Fibroblast of lung (primary cell): ENCODE results near the gene SALL3. TPM values are rescaled to one million over a fixed set of nuclear protein-coding genes. Genes with fewer than 3 reads are reported as not detected.

Source experiments
- DNase-seq, 2 donors: peaks; one replicate each; pipeline versions ENCODE4 v3.0.0 to v3.0.0-alpha.2; 2010; ENCODE audit warnings: low read depth in 2 of 2
- H2AFZ ChIP-seq: 2 replicates; pipeline ENCODE4 v1.5.1; 2012; ENCODE audit warnings: low read length, control low read depth, inconsistent platforms
- H3K27ac ChIP-seq: 2 replicates; pipeline ENCODE4 v1.5.1; 2011; ENCODE audit warnings: low read length, control low read depth; ENCODE audit not compliant: insufficient read depth
- H3K27me3 ChIP-seq: 2 replicates; pipeline ENCODE4 v1.5.1; 2011; ENCODE audit warnings: mild to moderate bottlenecking, low read length; ENCODE audit not compliant: control insufficient read depth, insufficient read depth
- H3K36me3 ChIP-seq: 2 replicates; pipeline ENCODE4 v1.5.1; 2011; ENCODE audit warnings: low read length; ENCODE audit not compliant: control insufficient read depth, insufficient read depth
- H3K4me1 ChIP-seq: 2 replicates; pipeline ENCODE4 v1.5.1; 2011; ENCODE audit warnings: low read length; ENCODE audit not compliant: control insufficient read depth, insufficient read depth; ENCODE audit errors: extremely low read depth
- H3K4me2 ChIP-seq: 2 replicates; pipeline ENCODE4 v1.5.1; 2011; ENCODE audit warnings: low read length, control low read depth; ENCODE audit not compliant: insufficient read depth; ENCODE audit errors: extremely low read depth
- H3K4me3 ChIP-seq, 4 experiments: fragments of 200-600 bp in 1 of 4; sonication (generic) in 1 of 4; replicated peaks in 1 of 4; 2 replicates each; pipeline ENCODE4 v1.5.1; 2011 to 2016; ENCODE audit warnings: low read length in 4 of 4, low read depth in 3 of 4, mild to moderate bottlenecking in 3 of 4, control low read depth in 2 of 4, inconsistent platforms in 1 of 4, mixed read lengths in 1 of 4; ENCODE audit not compliant: insufficient read depth in 1 of 4; ENCODE audit errors: control extremely low read depth in 1 of 4
- H3K79me2 ChIP-seq: 2 replicates; pipeline ENCODE4 v1.5.1; 2012; ENCODE audit warnings: mild to moderate bottlenecking, low read length, inconsistent platforms; ENCODE audit not compliant: control insufficient read depth, insufficient read depth
- H3K9ac ChIP-seq: 2 replicates; pipeline ENCODE4 v1.5.1; 2011; ENCODE audit warnings: mild to moderate bottlenecking, low read length, control low read depth; ENCODE audit not compliant: insufficient read depth
- H3K9me3 ChIP-seq: 2 replicates; pipeline ENCODE4 v1.5.1; 2012; ENCODE audit warnings: low read depth, low read length; ENCODE audit not compliant: control insufficient read depth, insufficient read depth
- H4K20me1 ChIP-seq: 2 replicates; pipeline ENCODE4 v1.5.1; 2011; ENCODE audit warnings: low read length; ENCODE audit not compliant: control insufficient read depth, insufficient read depth; ENCODE audit errors: extremely low read depth
- CTCF ChIP-seq, 2 donors: IDR thresholded peaks in 1 of 2; conservative IDR thresholded peaks in 1 of 2; 1 replicate in 1 of 2; 2 replicates in 1 of 2; pipeline ENCODE4 v1.5.1; 2011 to 2012; ENCODE audit warnings: low read length in 2 of 2, control low read depth in 1 of 2, inconsistent platforms in 1 of 2, low read depth in 1 of 2, mild to moderate bottlenecking in 1 of 2
- EZH2 ChIP-seq: IDR thresholded peaks from 2 replicates; pipeline ENCODE4 v1.5.1; 2012; ENCODE audit warnings: low read length, control low read depth, mild to moderate bottlenecking; ENCODE audit errors: missing control alignments
- polyA plus RNA-seq, 2 donors: library from polyadenylated mRNA; depleted of rRNA in 1 of 2; stranded (reverse) in 1 of 2; unstranded in 1 of 2; fragments of >200 nt; gene quantifications; 2 replicates each; pipeline ENCODE4 v1.2.1, GENCODE V29; 2011 to 2012; ENCODE audit warnings: missing spikeins in 1 of 2
- total RNA-seq: library from RNA; depleted of rRNA; stranded (reverse); fragments of >200 nt; gene quantifications from 2 replicates; pipeline ENCODE4 v1.2.1, GENCODE V29; 2014

Gene SALL3
- total and polyA plus RNA-seq, 2 donors (not counting 1 experiment from before 2014, with no cell fraction given) = not detected

- no peak overlapping the region for H3K4me3 ChIP-seq
- no peaks in the 10 kb centered on the region for H3K79me2 ChIP-seq
- H3K4me1 ChIP-seq = no peaks in the 10 kb centered on the region
- no peaks in the 10 kb centered on the region for H3K9me3 ChIP-seq
- H4K20me1 ChIP-seq = no peaks in the 10 kb centered on the region
- no peaks in the 10 kb centered on the region for H3K36me3 ChIP-seq
- no peak for DNase-seq
- H3K4me2 ChIP-seq = no peak overlapping the region
- no peak overlapping the region for H2AFZ ChIP-seq
- no peak for TF ChIP-seq EZH2
- no peak for TF ChIP-seq CTCF (conservative IDR thresholded peaks at IDR 0.05 in 1 of 2, IDR thresholded peaks at IDR 0.05 in 1 of 2; ENCODE audit: low read depth in 1 of 2, low read length in 2 of 2)
- H3K27ac ChIP-seq = no peak overlapping the region
- no peak overlapping the region for H3K9ac ChIP-seq
- peaks cover 26% of the 10 kb centered on the region for H3K27me3 ChIP-seq
Observed at GRCh38 chr18:78975699-78976335, 3.8 kb upstream of the SALL3 start.

- no peaks in the 10 kb centered on the region for H3K4me1 ChIP-seq
- H2AFZ ChIP-seq = no peak overlapping the region
- no peaks in the 10 kb centered on the region for H3K79me2 ChIP-seq
- no peaks in the 10 kb centered on the region for H4K20me1 ChIP-seq
- peaks cover 32% of the 10 kb centered on the region for H3K27me3 ChIP-seq
- no peaks in the 10 kb centered on the region for H3K36me3 ChIP-seq
- H3K9me3 ChIP-seq = no peaks in the 10 kb centered on the region
- TF ChIP-seq EZH2 = no peak
- no peak overlapping the region for H3K4me3 ChIP-seq
- H3K27ac ChIP-seq = no peak overlapping the region
- H3K9ac ChIP-seq = no peak overlapping the region
- H3K4me2 ChIP-seq = no peak overlapping the region
- DNase-seq = no peak
Observed at GRCh38 chr18:78976765-78977636, 2.6 kb upstream of the SALL3 start.

GRCh38 chr18:78977637-78978348, 1.8 kb upstream of the SALL3 start:
- H3K4me2 ChIP-seq = no peak overlapping the region
- H3K4me1 ChIP-seq = no peaks in the 10 kb centered on the region
- no peaks in the 10 kb centered on the region for H4K20me1 ChIP-seq
- no peak overlapping the region for H3K4me3 ChIP-seq
- no peaks in the 10 kb centered on the region for H3K36me3 ChIP-seq
- H3K27ac ChIP-seq = no peak overlapping the region
- peaks cover 37% of the 10 kb centered on the region for H3K27me3 ChIP-seq
- DNase-seq = peak in 1 of 2 donors; percentile 23
- no peaks in the 10 kb centered on the region for H3K79me2 ChIP-seq
- no peak overlapping the region for H2AFZ ChIP-seq
- no peaks in the 10 kb centered on the region for H3K9me3 ChIP-seq
- peak; percentile 3 for TF ChIP-seq EZH2
- no peak for TF ChIP-seq CTCF (conservative IDR thresholded peaks at IDR 0.05 in 1 of 2, IDR thresholded peaks at IDR 0.05 in 1 of 2; ENCODE audit: low read depth in 1 of 2, low read length in 2 of 2)
- H3K9ac ChIP-seq = no peak overlapping the region
